ENCODE measurements around the gene CDK5RAP3.

DNA sequence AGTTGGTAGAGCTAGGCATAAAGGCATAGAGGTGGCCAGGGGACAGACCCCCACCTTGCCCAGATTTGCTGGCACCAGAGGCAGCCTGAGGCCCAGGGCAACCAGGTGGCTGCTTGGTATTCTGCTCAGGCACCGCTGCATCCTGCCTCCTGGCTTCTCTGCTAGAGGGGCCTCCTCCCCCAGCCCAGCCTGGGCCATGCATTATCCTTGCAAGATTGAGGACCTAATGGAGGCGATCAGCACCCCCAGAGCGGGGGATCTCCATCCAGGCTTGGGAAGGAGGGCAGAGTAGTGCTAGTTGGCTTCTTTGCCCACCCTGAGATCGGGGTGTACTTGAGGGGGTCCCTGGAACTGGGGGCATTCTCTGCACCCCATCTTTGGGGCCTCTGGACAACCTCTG, 23.8 kb downstream of the CDK5RAP3 start:
- TF ChIP-seq POLR2A (IDR thresholded peaks at IDR 0.05; ENCODE audit: low read length) = no peak
- TF ChIP-seq GATA1 (IDR thresholded peaks at IDR 0.05; ENCODE audit: low read depth, low read length) = no peak

Measured in erythroblast (primary cell).